ENCODE measurements around the gene SOWAHB. TPM values are rescaled to one million over a fixed set of nuclear protein-coding genes. Genes with fewer than 3 reads are reported as not detected.

The SOWAHB gene
- total RNA-seq (not detected), polyA plus RNA-seq (not detected)

GRCh38 chr4:76897536-76898384 lies at the start of gene SOWAHB:
Gene SOWAHB (minus strand): TSS chr4:76898144. CDS start chr4:76897849, 295 bp downstream.
- peak within 1 kb of the TSS; percentile 51 to 88 (median 80) for H3K4me3 Mint-ChIP-seq
- H3K27me3 Mint-ChIP-seq: peaks cover 20 to 47% of the 10 kb centered on the region in 2 donors
- peaks cover 11 to 13% (median 11%) of the 10 kb centered on the region in 3 donors for H3K4me1 Mint-ChIP-seq
- no peaks in the 10 kb centered on the region for H3K4me1 ChIP-seq (ENCODE audit: insufficient read depth, low read length)
- H3K36me3 ChIP-seq (ENCODE audit: insufficient read depth, low read length): no peaks in the 10 kb centered on the region
- H3K27ac Mint-ChIP-seq: peak within 1 kb of the TSS in 1 of 8 donors; percentile 2
- no peaks in the 10 kb centered on the region for H3K9me3 Mint-ChIP-seq
- ChIA-PET CTCF (interaction anchor here (1.0 kb wide), 1 partner anchor 10 kb away, joined by 4 read pairs; no protein-coding TSS in a partner anchor), POLR2A (interaction anchor here (0.5 kb wide), 1 partner anchor 177 kb away, joined by 5 read pairs; no protein-coding TSS in a partner anchor)
- no peak within 1 kb of the TSS for H3K27ac ChIP-seq (ENCODE audit: low read depth, low read length)
- peak within 1 kb of the TSS; percentile 41 for H3K4me3 ChIP-seq (ENCODE audit: low read length)
- peaks cover 26% of the 10 kb centered on the region for H3K27me3 ChIP-seq (ENCODE audit: insufficient read depth, low read length, poor library complexity, severe bottlenecking)
- no peaks in the 10 kb centered on the region for H3K9me3 ChIP-seq (ENCODE audit: low read length)
- DNase-seq: peak in 4 of 5 donors; percentile 12 to 52 (median 32)
- no peaks in the 10 kb centered on the region for H3K36me3 Mint-ChIP-seq

- no peak for DNase-seq
- Histone ChIP-seq H3K9me3 (ENCODE audit: low read length) (no peaks in the 10 kb centered on the region), H3K27ac (ENCODE audit: low read depth, low read length) (no peak overlapping the region), H3K4me3 (ENCODE audit: low read length) (no peak overlapping the region), H3K27me3 (ENCODE audit: insufficient read depth, low read length, poor library complexity, severe bottlenecking) (no peaks in the 10 kb centered on the region), H3K36me3 (ENCODE audit: insufficient read depth, low read length) (no peaks in the 10 kb centered on the region), H3K4me1 (ENCODE audit: insufficient read depth, low read length) (peaks cover 6% of the 10 kb centered on the region)
- no peaks in the 10 kb centered on the region for H3K9me3 Mint-ChIP-seq
- CTCF ChIA-PET: no interaction called here
- H3K27ac Mint-ChIP-seq: peak overlapping the region in 3 of 8 donors; percentile 10 to 58 (median 51)
- peak overlapping the region in 4 of 7 donors; percentile 7 to 67 (median 42) for H3K4me3 Mint-ChIP-seq
- H3K4me1 Mint-ChIP-seq: peaks cover 17 to 22% (median 19%) of the 10 kb centered on the region in 3 donors
- H3K27me3 Mint-ChIP-seq: no peaks in the 10 kb centered on the region
- peaks cover 0 to 6% (median 5%) of the 10 kb centered on the region in 3 donors for H3K36me3 Mint-ChIP-seq
- POLR2A ChIA-PET: interaction anchor here (0.7 kb wide), 1 partner anchor 14 kb away, joined by 4 read pairs; no protein-coding TSS in a partner anchor
Measured at GRCh38 chr4:76947369-76947768, 49.4 kb upstream of the SOWAHB start.

GRCh38 chr4:76943790-76944189 lies 45.8 kb upstream of the SOWAHB start:
- Histone ChIP-seq H3K36me3 (ENCODE audit: insufficient read depth, low read length) (no peaks in the 10 kb centered on the region), H3K4me3 (ENCODE audit: low read length) (no peak overlapping the region), H3K27ac (ENCODE audit: low read depth, low read length) (no peak overlapping the region), H3K9me3 (ENCODE audit: low read length) (no peaks in the 10 kb centered on the region), H3K4me1 (ENCODE audit: insufficient read depth, low read length) (no peaks in the 10 kb centered on the region), H3K27me3 (ENCODE audit: insufficient read depth, low read length, poor library complexity, severe bottlenecking) (no peaks in the 10 kb centered on the region)
- no peak for DNase-seq
- no peak overlapping the region for H3K27ac Mint-ChIP-seq
- ChIA-PET CTCF (no interaction called here), POLR2A (no interaction called here)
- H3K27me3 Mint-ChIP-seq: peaks cover 0 to 2% of the 10 kb centered on the region in 2 donors
- peaks cover 0 to 5% (median 0%) of the 10 kb centered on the region in 3 donors for H3K36me3 Mint-ChIP-seq
- H3K4me1 Mint-ChIP-seq: peaks cover 3 to 5% (median 4%) of the 10 kb centered on the region in 3 donors
- H3K4me3 Mint-ChIP-seq: no peak overlapping the region
- peaks cover 0 to 6% (median 4%) of the 10 kb centered on the region in 5 donors for H3K9me3 Mint-ChIP-seq

- H3K27ac Mint-ChIP-seq: no peak overlapping the region
- no peak overlapping the region for H3K4me3 ChIP-seq (ENCODE audit: low read length)
- H3K27me3 ChIP-seq (ENCODE audit: insufficient read depth, low read length, poor library complexity, severe bottlenecking): no peaks in the 10 kb centered on the region
- H3K36me3 Mint-ChIP-seq: peaks cover 0 to 5% (median 0%) of the 10 kb centered on the region in 3 donors
- peaks cover 1 to 2% of the 10 kb centered on the region in 2 donors for H3K27me3 Mint-ChIP-seq
- H3K4me3 Mint-ChIP-seq: no peak overlapping the region
- DNase-seq: no peak
- H3K9me3 Mint-ChIP-seq: peaks cover 0 to 6% (median 4%) of the 10 kb centered on the region in 5 donors
- ChIA-PET CTCF (no interaction called here), POLR2A (no interaction called here)
- H3K36me3 ChIP-seq (ENCODE audit: insufficient read depth, low read length): no peaks in the 10 kb centered on the region
- no peak overlapping the region for H3K27ac ChIP-seq (ENCODE audit: low read depth, low read length)
- no peaks in the 10 kb centered on the region for H3K9me3 ChIP-seq (ENCODE audit: low read length)
- H3K4me1 Mint-ChIP-seq: no peaks in the 10 kb centered on the region
- no peaks in the 10 kb centered on the region for H3K4me1 ChIP-seq (ENCODE audit: insufficient read depth, low read length)
Measured at GRCh38 chr4:76943129-76943620, 45.2 kb upstream of the SOWAHB start.

- no peak overlapping the region for H3K4me3 ChIP-seq (ENCODE audit: low read length)
- ChIA-PET POLR2A (no interaction called here), CTCF (no interaction called here)
- no peaks in the 10 kb centered on the region for H3K36me3 ChIP-seq (ENCODE audit: insufficient read depth, low read length)
- Mint-ChIP-seq H3K36me3 (peaks cover 0 to 6% (median 0%) of the 10 kb centered on the region in 3 donors), H3K27me3 (peaks cover 2 to 15% of the 10 kb centered on the region in 2 donors), H3K4me3 (no peak overlapping the region), H3K4me1 (peaks cover 0 to 4% (median 3%) of the 10 kb centered on the region in 3 donors), H3K9me3 (peaks cover 0 to 6% (median 4%) of the 10 kb centered on the region in 5 donors), H3K27ac (no peak overlapping the region)
- H3K4me1 ChIP-seq (ENCODE audit: insufficient read depth, low read length): no peaks in the 10 kb centered on the region
- no peaks in the 10 kb centered on the region for H3K27me3 ChIP-seq (ENCODE audit: insufficient read depth, low read length, poor library complexity, severe bottlenecking)
- no peak for DNase-seq
- H3K27ac ChIP-seq (ENCODE audit: low read depth, low read length): no peak overlapping the region
- H3K9me3 ChIP-seq (ENCODE audit: low read length): no peaks in the 10 kb centered on the region
Measured at GRCh38 chr4:76939184-76939583, 41.2 kb upstream of the SOWAHB start.

- H3K9me3 ChIP-seq (ENCODE audit: low read length): no peaks in the 10 kb centered on the region
- H3K27ac ChIP-seq (ENCODE audit: low read depth, low read length): no peak overlapping the region
- no peak overlapping the region for H3K4me3 Mint-ChIP-seq
- no peak for DNase-seq
- H3K4me3 ChIP-seq (ENCODE audit: low read length): no peak overlapping the region
- H3K36me3 Mint-ChIP-seq: peaks cover 0 to 6% (median 0%) of the 10 kb centered on the region in 3 donors
- H3K27me3 Mint-ChIP-seq: peaks cover 0 to 5% of the 10 kb centered on the region in 2 donors
- H3K27me3 ChIP-seq (ENCODE audit: insufficient read depth, low read length, poor library complexity, severe bottlenecking): no peaks in the 10 kb centered on the region
- H3K27ac Mint-ChIP-seq: no peak overlapping the region
- no peaks in the 10 kb centered on the region for H3K4me1 Mint-ChIP-seq
- H3K36me3 ChIP-seq (ENCODE audit: insufficient read depth, low read length): no peaks in the 10 kb centered on the region
- ChIA-PET POLR2A (no interaction called here), CTCF (no interaction called here)
- no peaks in the 10 kb centered on the region for H3K9me3 Mint-ChIP-seq
- H3K4me1 ChIP-seq (ENCODE audit: insufficient read depth, low read length): no peaks in the 10 kb centered on the region
Measured at GRCh38 chr4:76931576-76932276, 33.8 kb upstream of the SOWAHB start.

- Mint-ChIP-seq H3K4me3 (no peak overlapping the region), H3K27ac (no peak overlapping the region), H3K9me3 (no peaks in the 10 kb centered on the region), H3K36me3 (peaks cover 0 to 3% (median 0%) of the 10 kb centered on the region in 3 donors), H3K27me3 (peaks cover 0 to 8% of the 10 kb centered on the region in 2 donors), H3K4me1 (no peaks in the 10 kb centered on the region)
- DNase-seq: no peak
- H3K36me3 ChIP-seq (ENCODE audit: insufficient read depth, low read length): no peaks in the 10 kb centered on the region
- H3K27me3 ChIP-seq (ENCODE audit: insufficient read depth, low read length, poor library complexity, severe bottlenecking): no peaks in the 10 kb centered on the region
- CTCF ChIA-PET: no interaction called here
- POLR2A ChIA-PET: no interaction called here
- H3K4me1 ChIP-seq (ENCODE audit: insufficient read depth, low read length): no peaks in the 10 kb centered on the region
- H3K27ac ChIP-seq (ENCODE audit: low read depth, low read length): no peak overlapping the region
- no peaks in the 10 kb centered on the region for H3K9me3 ChIP-seq (ENCODE audit: low read length)
- H3K4me3 ChIP-seq (ENCODE audit: low read length): no peak overlapping the region
Measured at GRCh38 chr4:76931087-76931486, 33.1 kb upstream of the SOWAHB start.

- H3K4me3 ChIP-seq (ENCODE audit: low read length): no peak overlapping the region
- CTCF ChIA-PET: no interaction called here
- H3K9me3 ChIP-seq (ENCODE audit: low read length): no peaks in the 10 kb centered on the region
- H3K27ac ChIP-seq (ENCODE audit: low read depth, low read length): no peak overlapping the region
- Mint-ChIP-seq H3K27me3 (peaks cover 0 to 8% of the 10 kb centered on the region in 2 donors), H3K4me3 (no peak overlapping the region), H3K9me3 (no peaks in the 10 kb centered on the region), H3K36me3 (no peaks in the 10 kb centered on the region), H3K4me1 (no peaks in the 10 kb centered on the region), H3K27ac (no peak overlapping the region)
- no peak for DNase-seq
- no peaks in the 10 kb centered on the region for H3K4me1 ChIP-seq (ENCODE audit: insufficient read depth, low read length)
- H3K36me3 ChIP-seq (ENCODE audit: insufficient read depth, low read length): no peaks in the 10 kb centered on the region
- no peaks in the 10 kb centered on the region for H3K27me3 ChIP-seq (ENCODE audit: insufficient read depth, low read length, poor library complexity, severe bottlenecking)
- POLR2A ChIA-PET: no interaction called here
Measured at GRCh38 chr4:76930685-76931084, 32.7 kb upstream of the SOWAHB start.

All from CD8-positive, alpha-beta memory T cell (primary cell).